HepG2 (cell line): ENCODE data around the gene MED13L. TPM values are rescaled to one million over a fixed set of nuclear protein-coding genes. Genes with fewer than 3 reads are reported as not detected.
A peak's percentile ranks its signal among the peaks of the same experiment; 100 is the strongest.

Source experiments
- ATAC-seq: fragments of 200-7000 bp; cut with Tn5 transposase; 3 replicates; pipeline ENCODE4 v1.9.1; 2020; ENCODE audit warnings: mild to moderate bottlenecking, moderate library complexity
- BruUV-seq: library from RNA; stranded (reverse); fragments of 400-500 nt; replicated peaks from 2 replicates; lab custom pipeline; 2021; lab: Mats Ljungman, UMichigan
- CTCF ChIA-PET: fragments of 300-600 bp; formaldehyde crosslinking; extraction: SDS; loops from one replicate; lab custom pipeline; 2021; ENCODE audit warnings: low total read pairs, inconsistent platforms, low intra/inter-chr PET ratio; lab: Yijun Ruan, JAX
- POLR2A ChIA-PET: fragments of 350-600 bp; sonication (Branson Sonifier 250); formaldehyde crosslinking; loops from one replicate; lab custom pipeline; 2020; ENCODE audit warnings: antibody characterized with exemption, inconsistent platforms; lab: Yijun Ruan, JAX
- DNase-seq: peaks from one replicate; pipeline ENCODE4 v3.0.0-alpha.2; 2015; ENCODE audit warnings: low spot score
- FAIRE-seq: peaks from 3 replicates; lab custom pipeline; 2011; peaks lifted over from hg19 to GRCh38; lab: Jason Lieb, UNC
- H2AFZ ChIP-seq: one replicate; pipeline ENCODE4 v1.6.1; 2011; ENCODE audit warnings: low read length, inconsistent platforms
- H3K27ac ChIP-seq: fragments of 300-600 bp; 3 replicates; pipeline ENCODE4 v1.8.0; 2011; ENCODE audit warnings: mixed run types, mild to moderate bottlenecking, mixed read lengths, low read length, inconsistent platforms; ENCODE audit not compliant: insufficient read depth; ENCODE audit errors: extremely low read length
- H3K27me3 ChIP-seq, 2 experiments: fragments of 200-600 bp in 1 of 2; 2 replicates in 1 of 2; 3 replicates in 1 of 2; pipeline versions ENCODE4 v1.6.0 to v1.8.0; 2011; ENCODE audit warnings: low read length in 2 of 2, mild to moderate bottlenecking in 2 of 2, moderate library complexity in 2 of 2, inconsistent platforms in 1 of 2; ENCODE audit not compliant: insufficient read depth in 2 of 2, control insufficient read depth in 1 of 2
- H3K36me3 ChIP-seq, 2 experiments: fragments of 200-600 bp in 1 of 2; replicated peaks in 1 of 2; 2 replicates in 1 of 2; 3 replicates in 1 of 2; pipeline versions ENCODE4 v1.5.1 to v1.8.0; 2011; ENCODE audit warnings: low read length in 2 of 2, inconsistent platforms in 1 of 2; ENCODE audit not compliant: insufficient read depth in 2 of 2, control insufficient read depth in 1 of 2
- H3K4me1 ChIP-seq: 2 replicates; pipeline ENCODE4 v1.5.1; 2012; ENCODE audit warnings: low read length, inconsistent platforms; ENCODE audit not compliant: insufficient read depth
- H3K4me2 ChIP-seq: 2 replicates; pipeline ENCODE4 v1.6.0; 2011; ENCODE audit warnings: low read depth, low read length, inconsistent platforms
- H3K4me3 ChIP-seq, 3 experiments: fragments of 200-600 bp in 1 of 3; sonication (generic), shearing (Covaris generic) in 1 of 3; replicated peaks in 1 of 3; 2 replicates each; pipeline ENCODE4 v1.5.1; 2011 to 2016; ENCODE audit warnings: low read length in 3 of 3, inconsistent platforms in 2 of 3, low read depth in 2 of 3, mild to moderate bottlenecking in 2 of 3, control low read depth in 1 of 3, mixed read lengths in 1 of 3; ENCODE audit not compliant: insufficient read depth in 1 of 3
- H3K79me2 ChIP-seq: one replicate; pipeline ENCODE4 v1.6.1; 2011; ENCODE audit warnings: low read length, inconsistent platforms; ENCODE audit not compliant: insufficient read depth
- H3K9ac ChIP-seq: 2 replicates; pipeline ENCODE4 v1.6.0; 2011; ENCODE audit warnings: mild to moderate bottlenecking, low read depth, low read length, inconsistent platforms; ENCODE audit not compliant: insufficient read depth
- H3K9me3 ChIP-seq: 2 replicates; pipeline ENCODE4 v1.5.1; 2012; ENCODE audit warnings: mild to moderate bottlenecking, low read length
- H4K20me1 ChIP-seq: 2 replicates; pipeline ENCODE4 v1.6.0; 2011; ENCODE audit warnings: inconsistent platforms, mild to moderate bottlenecking, low read length, moderate library complexity; ENCODE audit not compliant: insufficient read depth
- CBX5 ChIP-seq: sonication (generic); formaldehyde crosslinking; IDR thresholded peaks from 2 replicates; pipeline ENCODE4 v1.4.0; 2020; ENCODE audit warnings: missing genetic modification reagents, borderline replicate concordance
- CEBPB ChIP-seq: IDR thresholded peaks from 2 replicates; pipeline ENCODE4 v1.6.1; 2011; ENCODE audit warnings: low read depth, low read length, improper control_type of control experiment, borderline replicate concordance
- SOX13 ChIP-seq, 3 experiments: fragments of 450-650 bp in 1 of 3; sonication (generic) in 1 of 3; formaldehyde crosslinking in 1 of 3; IDR thresholded peaks in 2 of 3; conservative IDR thresholded peaks in 1 of 3; 2 replicates each; pipeline versions ENCODE4 v1.5.0 to v1.6.1; 2016 to 2020; ENCODE audit warnings: antibody characterized with exemption in 1 of 3, mild to moderate bottlenecking in 1 of 3, missing compliant biosample characterization in 1 of 3, missing genetic modification reagents in 1 of 3, moderate library complexity in 1 of 3
- YEATS2 ChIP-seq: sonication (generic); formaldehyde crosslinking; IDR thresholded peaks from 2 replicates; pipeline ENCODE4 v1.4.0; 2020; ENCODE audit warnings: missing genetic modification reagents, borderline replicate concordance
- WGBS: methylation state at CpG from one replicate; pipeline ENCODE4 v1.1.6; 2017; ENCODE audit warnings: low lambda C conversion rate; 5-methylcytosine and 5-hydroxymethylcytosine counted together
- in situ Hi-C: cut with HindIII; loops from 2 replicates; pipeline ENCODE4 v1.10.0; 2017; ENCODE audit warnings: low pct_unique_long_range_greater_than_20kb; ENCODE audit not compliant: extremely low pct_ligation_motif_present
- intact Hi-C: fragments of 100-400 bp; cut with micrococcal nuclease; formaldehyde crosslinking; loops from one replicate; pipeline ENCODE4 v1.10.0; 2022; ENCODE audit not compliant: unreplicated experiment
- polyA plus RNA-seq, 8 experiments: library from polyadenylated mRNA; depleted of rRNA in 3 of 8; stranded (reverse) in 7 of 8; unstranded in 1 of 8; fragments of >200 nt; fragmentation: Illumina TruSeq in 4 of 8; extraction: Trizol in 4 of 8; gene quantifications; 2 replicates each; pipeline versions ENCODE4 v1.2.1 to v1.2.3, GENCODE V29; 2011 to 2016; ENCODE audit warnings: low read depth in 4 of 8, missing spikeins in 1 of 8, mixed read lengths in 1 of 8; ENCODE audit not compliant: insufficient read depth in 1 of 8
- total RNA-seq, 5 experiments: library from RNA; depleted of rRNA; stranded (reverse); fragments of >200 nt; fragmentation: Illumina TruSeq; extraction: Trizol; gene quantifications; 2 replicates each; pipeline ENCODE4 v1.2.3, GENCODE V29; 2016; ENCODE audit warnings: low read depth in 1 of 5
- TF ChIP-seq, protein P1 (sequence below): sonication (generic); formaldehyde crosslinking; IDR thresholded peaks from 2 replicates; pipeline ENCODE4 v1.4.0; 2020; ENCODE audit warnings: mild to moderate bottlenecking, missing genetic modification reagents

MED13L gene
- total and polyA plus RNA-seq, 2 of the 13 experiments (the other 11 are each of a cell fraction or from before 2014, with no cell fraction given): 24.8 to 38.9 TPM

DNA sequence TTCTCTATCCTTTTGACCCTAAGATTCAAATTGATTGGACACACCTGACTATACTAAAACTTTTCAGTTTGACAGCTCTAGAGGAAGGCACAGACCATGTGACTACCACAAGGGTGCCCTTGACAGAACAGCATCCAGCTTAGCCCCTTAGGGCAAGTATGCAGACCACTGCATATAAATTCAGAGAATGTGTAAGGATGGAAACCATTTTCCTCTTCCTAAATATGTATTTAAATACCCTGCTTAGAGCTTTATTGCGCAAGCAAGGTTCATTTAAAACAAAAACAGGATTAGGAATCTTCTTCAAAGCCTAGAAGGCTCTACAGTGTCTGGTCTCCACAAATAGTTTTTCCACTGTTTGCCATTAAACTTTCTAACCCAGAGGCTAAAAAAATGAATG, 202.8 kb downstream of the MED13L start:
- H2AFZ ChIP-seq: no peak overlapping the region
- H3K27ac ChIP-seq: no peak overlapping the region
- POLR2A ChIA-PET: no interaction called here
- no peak overlapping the region for H3K9ac ChIP-seq
- TF ChIP-seq SOX13 (IDR thresholded peaks at IDR 0.05) (no peak), SOX13 (CRISPR knock-in tag; conservative IDR thresholded peaks at IDR 0.05 in 1 of 2, IDR thresholded peaks at IDR 0.05 in 1 of 2) (no peak), CEBPB (peak; percentile 66)
- no peaks in the 10 kb centered on the region for H3K9me3 ChIP-seq
- no peaks in the 10 kb centered on the region for H4K20me1 ChIP-seq
- DNase-seq: no peak
- CTCF ChIA-PET: no interaction called here
- no TSS peak for BruUV-seq
- WGBS: 95% methylated on average over 1 of the region's 1 CpG
- no peaks in the 10 kb centered on the region for H3K79me2 ChIP-seq
- no peak overlapping the region for H3K4me3 ChIP-seq
- H3K27me3 ChIP-seq: no peaks in the 10 kb centered on the region
- intact Hi-C loops (no loop called here), in situ Hi-C loops (no loop called here)
- no peaks in the 10 kb centered on the region for H3K4me1 ChIP-seq
- H3K4me2 ChIP-seq: no peak overlapping the region
- no peaks in the 10 kb centered on the region for H3K36me3 ChIP-seq
- no peak for ATAC-seq
- no peak for FAIRE-seq

DNA sequence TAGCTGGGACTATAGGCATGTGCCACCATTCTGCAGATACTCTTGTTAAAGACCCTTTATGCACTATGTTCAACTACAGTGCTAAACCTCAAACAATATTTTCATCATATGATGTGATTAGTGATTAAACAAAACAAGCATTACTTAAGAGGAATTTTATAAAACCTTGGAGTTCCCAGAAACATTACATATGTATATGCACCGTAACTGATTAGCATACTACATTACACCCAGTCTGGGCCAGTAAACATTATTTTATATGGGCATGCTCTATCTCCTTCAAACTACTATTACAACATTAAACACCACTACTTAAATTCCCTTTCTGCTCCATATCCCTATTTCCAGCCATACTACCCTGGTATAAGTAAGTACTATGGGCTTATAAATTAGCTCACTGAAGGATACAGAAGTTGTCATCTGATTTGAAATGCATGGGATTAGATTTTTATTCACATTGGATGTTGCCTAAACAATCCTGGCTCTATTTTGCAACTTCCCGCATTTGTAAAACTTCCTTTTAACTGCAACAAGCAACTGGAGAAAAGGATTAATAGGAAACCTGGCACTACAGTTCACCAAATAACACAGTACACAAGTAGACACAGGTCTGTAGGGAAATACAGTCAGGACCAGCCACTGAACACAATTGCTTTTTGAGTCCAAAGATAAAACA, 205.8 kb downstream of the MED13L start:
- H3K4me1 ChIP-seq: peaks cover 14% of the 10 kb centered on the region
- no peak overlapping the region for H3K27ac ChIP-seq
- ChIA-PET CTCF (no interaction called here), POLR2A (no interaction called here)
- no peaks in the 10 kb centered on the region for H3K9me3 ChIP-seq
- intact Hi-C loops (no loop called here), in situ Hi-C loops (no loop called here)
- no peak for ATAC-seq
- H3K36me3 ChIP-seq: no peaks in the 10 kb centered on the region
- peaks cover 4% of the 10 kb centered on the region; the same call in 1 of the 2 replicates for H4K20me1 ChIP-seq
- H3K9ac ChIP-seq: no peak overlapping the region
- no peak overlapping the region for H3K4me3 ChIP-seq
- no peak for FAIRE-seq
- no peak for DNase-seq
- TF ChIP-seq YEATS2 (CRISPR knock-in tag) (no peak), CBX5 (CRISPR knock-in tag) (no peak)
- TF ChIP-seq, protein P1, sequence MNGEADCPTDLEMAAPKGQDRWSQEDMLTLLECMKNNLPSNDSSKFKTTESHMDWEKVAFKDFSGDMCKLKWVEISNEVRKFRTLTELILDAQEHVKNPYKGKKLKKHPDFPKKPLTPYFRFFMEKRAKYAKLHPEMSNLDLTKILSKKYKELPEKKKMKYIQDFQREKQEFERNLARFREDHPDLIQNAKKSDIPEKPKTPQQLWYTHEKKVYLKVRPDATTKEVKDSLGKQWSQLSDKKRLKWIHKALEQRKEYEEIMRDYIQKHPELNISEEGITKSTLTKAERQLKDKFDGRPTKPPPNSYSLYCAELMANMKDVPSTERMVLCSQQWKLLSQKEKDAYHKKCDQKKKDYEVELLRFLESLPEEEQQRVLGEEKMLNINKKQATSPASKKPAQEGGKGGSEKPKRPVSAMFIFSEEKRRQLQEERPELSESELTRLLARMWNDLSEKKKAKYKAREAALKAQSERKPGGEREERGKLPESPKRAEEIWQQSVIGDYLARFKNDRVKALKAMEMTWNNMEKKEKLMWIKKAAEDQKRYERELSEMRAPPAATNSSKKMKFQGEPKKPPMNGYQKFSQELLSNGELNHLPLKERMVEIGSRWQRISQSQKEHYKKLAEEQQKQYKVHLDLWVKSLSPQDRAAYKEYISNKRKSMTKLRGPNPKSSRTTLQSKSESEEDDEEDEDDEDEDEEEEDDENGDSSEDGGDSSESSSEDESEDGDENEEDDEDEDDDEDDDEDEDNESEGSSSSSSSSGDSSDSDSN (CRISPR knock-in tag): no peak
- H3K79me2 ChIP-seq: no peaks in the 10 kb centered on the region
- H3K4me2 ChIP-seq: no peak overlapping the region
- H2AFZ ChIP-seq: no peak overlapping the region
- H3K27me3 ChIP-seq: no peaks in the 10 kb centered on the region
- WGBS: 100% methylated on average over 2 of the region's 2 CpGs
- BruUV-seq: no TSS peak
